Measurements from ENCODE around the gene MYL10.
"Not testable (repeated sequence)": the region's sequence is repeated elsewhere in the genome, so short reads cannot be mapped to it uniquely, and the experiment has no call there.

Gene MYL10

DNA sequence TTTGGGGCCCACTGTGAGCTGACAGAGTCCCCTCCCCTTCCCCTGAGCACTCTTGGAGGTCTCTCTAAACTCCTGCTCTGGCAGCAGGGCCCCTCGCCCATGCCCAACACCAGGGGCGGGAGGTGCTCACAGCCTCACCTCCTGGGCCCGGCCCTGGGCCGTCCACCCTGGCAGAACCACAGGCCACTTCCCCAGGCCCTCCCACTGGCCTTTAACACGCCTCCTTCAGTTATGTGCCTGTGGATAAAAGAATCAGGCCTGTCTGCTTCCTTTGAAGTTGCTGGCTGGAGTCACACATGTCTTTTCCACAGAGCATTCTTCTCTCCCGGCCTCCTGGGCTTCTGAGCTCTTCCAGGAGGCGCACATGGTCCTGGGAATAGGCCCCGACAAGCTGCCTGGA lies 10.2 kb downstream of the MYL10 start:
- no peak for DNase-seq (ENCODE audit: low read depth in 2 of 2)

DNA sequence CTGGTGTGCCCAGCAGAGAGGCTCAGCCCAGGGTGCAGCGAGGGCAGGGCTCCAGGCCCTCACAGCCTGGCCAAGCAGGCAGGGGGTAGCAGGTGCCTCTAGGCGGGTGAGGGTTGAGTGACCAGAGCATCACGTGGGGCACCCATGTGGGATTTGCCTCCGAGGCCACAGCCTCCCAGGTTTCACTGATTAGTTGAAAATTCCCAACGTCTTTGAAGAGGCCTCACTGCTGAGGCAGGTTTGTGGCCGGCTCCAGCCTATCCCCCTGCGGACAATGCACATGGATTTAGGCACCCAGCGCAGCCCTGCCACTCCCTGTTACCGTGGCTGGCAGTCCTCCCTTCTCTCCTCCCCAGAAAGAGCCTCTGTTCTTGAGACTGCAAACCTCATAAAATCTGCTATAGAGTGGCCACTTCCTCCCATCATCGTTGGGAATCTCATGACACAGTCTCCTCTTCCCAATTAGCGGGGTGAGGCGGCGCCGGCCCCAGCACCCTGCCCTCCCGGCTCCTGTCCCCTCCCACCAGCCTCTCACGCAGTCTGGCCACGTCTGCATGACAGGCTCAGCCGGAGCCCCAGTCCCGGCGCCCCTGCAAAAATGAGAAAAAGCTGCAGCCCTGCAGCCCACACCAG lies 10.8 kb downstream of the MYL10 start:
- no peak for DNase-seq (ENCODE audit: low read depth in 2 of 2)

GRCh38 chr7:101617451-101618206 lies 11.5 kb downstream of the MYL10 start:
- no peak for DNase-seq (ENCODE audit: low read depth in 2 of 2)

GRCh38 chr7:101615446-101615845 lies 13.7 kb downstream of the MYL10 start:
- DNase-seq (ENCODE audit: low read depth in 2 of 2): no peak

DNA sequence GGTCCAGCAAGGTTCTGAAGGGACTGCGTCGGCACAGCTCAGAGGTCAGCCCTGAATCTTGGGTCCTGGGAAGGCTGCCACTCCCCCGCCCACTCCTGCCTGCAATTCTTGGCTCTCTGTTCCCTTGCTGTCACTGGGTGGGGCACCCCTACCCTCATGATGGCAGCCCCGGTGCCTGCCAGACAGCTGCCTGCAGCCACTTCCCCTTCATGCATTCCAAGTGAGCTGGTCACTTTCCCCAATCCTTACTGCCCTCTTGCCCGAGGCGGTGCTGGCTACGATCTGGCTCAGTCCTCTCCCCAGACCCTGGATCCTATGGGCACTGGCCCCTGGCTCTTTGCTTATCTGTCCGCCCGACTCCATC lies 14.2 kb downstream of the MYL10 start:
- DNase-seq (ENCODE audit: low read depth in 2 of 2): no peak

DNA sequence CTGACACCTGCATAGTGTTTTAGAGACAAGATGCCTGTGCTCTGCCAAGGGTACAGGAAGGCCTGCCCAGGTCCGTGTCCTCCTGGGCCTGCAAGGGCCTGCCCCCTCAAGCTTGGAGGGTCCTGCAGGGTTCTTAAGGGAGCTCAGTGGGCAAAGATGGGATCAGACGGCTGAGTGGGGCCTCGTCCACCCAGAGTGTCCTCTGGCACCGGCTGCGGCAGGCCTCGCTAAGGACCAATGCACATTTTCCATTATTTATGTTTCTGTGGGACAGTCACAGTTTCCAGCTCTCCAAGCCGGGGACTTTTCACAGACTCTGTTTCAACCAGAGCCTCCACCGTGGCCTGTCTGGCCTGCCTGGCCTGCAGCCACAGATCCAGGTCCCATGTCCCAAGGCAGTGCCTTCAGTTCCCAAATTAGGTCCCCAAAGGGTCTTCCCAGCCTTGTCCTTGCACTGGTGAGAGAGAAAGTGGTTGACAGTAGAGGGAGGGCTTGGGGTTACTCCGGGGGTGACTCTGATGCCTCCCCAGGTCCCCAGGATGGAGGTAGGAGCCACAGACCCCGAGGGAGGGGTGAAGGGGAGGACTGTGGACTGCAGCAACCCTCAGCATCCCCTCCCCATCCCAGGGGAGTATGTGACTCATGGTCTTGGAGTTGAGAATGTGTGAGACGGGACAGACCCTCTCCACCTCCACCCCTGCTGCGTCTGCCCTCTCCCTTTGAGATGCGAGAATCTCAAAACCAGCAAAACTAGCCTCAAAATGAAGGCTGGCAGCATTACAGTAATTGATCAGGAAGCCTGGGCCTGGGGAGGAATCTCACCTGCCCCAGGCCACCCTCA lies 14.8 kb downstream of the MYL10 start:
- DNase-seq (ENCODE audit: low read depth in 2 of 2): no peak

GRCh38 chr7:101612885-101613515 lies 16.1 kb downstream of the MYL10 start:
- no peak for DNase-seq (ENCODE audit: low read depth in 2 of 2)

DNA sequence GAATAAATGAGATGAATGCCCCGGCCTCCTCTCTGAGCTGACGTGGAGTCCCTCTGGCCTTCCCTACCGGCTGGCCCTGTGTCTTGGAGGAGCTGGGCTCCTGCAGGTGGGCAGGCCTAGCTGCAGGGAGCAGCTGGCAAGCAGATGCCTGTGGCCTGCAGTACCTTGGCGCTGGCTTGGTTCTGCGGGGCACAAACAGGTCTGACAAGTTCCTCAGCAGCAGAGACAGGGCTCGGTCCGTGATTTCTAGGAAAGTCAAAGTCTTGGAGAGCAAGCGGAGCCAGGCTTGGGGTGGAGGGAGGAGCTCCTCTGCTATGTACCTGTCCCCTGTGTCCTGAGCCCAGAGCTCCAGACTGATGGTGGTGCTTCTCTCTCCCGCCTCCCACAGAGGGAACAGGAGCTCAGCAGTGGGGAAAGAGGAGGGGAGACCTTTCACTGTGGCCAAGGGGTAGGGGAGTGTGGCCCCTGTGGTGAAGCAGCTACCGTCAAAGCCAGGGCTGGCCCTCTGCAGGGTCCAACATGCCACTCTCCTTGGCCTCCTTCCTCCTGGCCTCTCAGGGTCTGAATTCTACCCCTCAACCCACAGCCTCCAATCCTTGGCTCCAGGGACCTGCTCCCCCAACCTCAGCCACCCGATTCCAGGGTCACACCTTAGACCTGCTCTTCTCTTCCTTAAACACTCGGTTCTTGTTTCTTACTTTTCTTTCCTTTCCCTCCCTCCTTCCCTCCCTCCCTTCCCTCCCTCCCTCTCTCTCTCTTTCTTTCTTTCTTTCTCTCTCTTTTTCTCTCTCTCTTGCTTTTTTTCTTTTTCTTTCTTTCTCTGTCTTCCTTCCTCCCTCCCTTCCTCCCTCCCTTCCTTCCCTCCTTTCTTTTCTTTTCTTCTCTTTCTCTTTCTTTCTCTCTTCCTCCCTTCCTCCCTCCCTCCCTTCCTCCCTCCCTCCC lies 20.1 kb downstream of the MYL10 start:
- no peak for DNase-seq (ENCODE audit: low read depth in 2 of 2)

- no peak for DNase-seq (ENCODE audit: low read depth in 2 of 2)
Measured at GRCh38 chr7:101606498-101606923, 22.6 kb downstream of the MYL10 start.

- DNase-seq (ENCODE audit: low read depth in 2 of 2): no peak
Measured at GRCh38 chr7:101605611-101606497, 23.2 kb downstream of the MYL10 start.

GRCh38 chr7:101604934-101605332 lies 24.2 kb downstream of the MYL10 start:
- not testable (repeated sequence) for DNase-seq (ENCODE audit: low read depth in 2 of 2)

DNA sequence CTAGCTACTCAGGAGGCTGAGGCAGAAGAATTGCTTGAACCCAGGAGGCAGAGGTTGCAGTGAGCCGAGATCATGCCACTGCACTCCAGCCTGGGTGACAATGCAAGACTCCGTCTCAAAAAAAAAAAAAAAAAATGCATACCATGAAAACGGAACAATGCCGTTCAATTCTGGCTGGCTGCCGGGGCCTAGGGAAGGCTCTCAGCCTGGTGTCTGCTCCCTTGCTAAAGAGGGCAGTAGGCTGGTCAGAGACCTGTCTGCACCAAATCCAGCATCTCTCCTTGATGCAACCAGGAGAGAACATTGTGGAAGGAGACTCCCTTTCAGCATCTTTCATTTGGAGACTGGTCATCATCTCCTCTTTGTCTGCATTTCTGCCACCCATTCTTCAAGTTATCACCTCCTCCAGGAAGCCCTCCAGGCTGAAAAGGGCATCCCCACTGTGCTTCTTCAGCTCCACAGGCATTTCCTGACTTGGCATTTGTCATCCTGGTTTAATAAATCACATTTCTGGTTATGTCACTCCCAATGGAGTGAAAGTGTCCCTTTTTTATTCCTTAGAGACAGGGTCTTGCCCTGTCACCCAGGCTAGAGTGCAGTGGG lies 24.7 kb downstream of the MYL10 start:
- DNase-seq (ENCODE audit: low read depth in 2 of 2): no peak

DNA sequence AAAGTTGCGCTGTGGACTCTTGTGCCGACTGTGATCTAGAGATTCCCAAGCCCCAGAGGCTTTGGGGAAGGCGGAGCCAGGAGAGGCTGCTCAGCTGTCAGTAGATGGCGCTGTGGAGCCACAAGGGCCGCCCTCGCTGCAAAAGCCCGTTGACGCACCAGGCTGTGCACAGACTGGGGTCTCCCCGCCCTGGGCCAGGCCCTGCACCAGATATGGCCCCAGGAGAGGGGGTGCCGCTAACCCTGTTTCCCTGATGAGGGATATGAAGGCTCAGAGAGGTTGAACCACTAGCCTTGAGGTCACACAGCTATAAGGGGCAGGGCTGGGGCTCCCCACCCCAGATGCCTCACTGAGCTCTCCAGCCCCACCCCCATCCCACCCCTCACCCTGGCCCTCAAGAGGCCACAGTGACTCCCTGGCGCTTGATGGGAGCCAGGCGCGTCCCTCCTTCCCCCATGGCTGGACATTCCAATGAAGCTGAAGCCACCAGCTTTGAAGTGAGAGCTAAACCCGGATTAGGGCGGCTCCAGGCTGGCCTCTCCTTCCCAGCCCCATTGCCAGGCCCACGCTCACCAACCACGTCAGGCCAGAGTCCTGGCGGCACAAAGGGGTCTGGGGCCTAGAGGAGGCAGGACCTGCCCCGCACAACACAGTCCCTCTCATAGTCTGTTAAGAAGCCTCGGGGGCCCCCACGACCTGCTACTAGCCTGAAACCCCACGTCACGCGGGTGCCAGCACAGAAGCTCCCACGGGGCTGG lies 26.4 kb downstream of the MYL10 start:
- peak; percentile 60 to 74 for DNase-seq (ENCODE audit: low read depth in 2 of 2)

DNA sequence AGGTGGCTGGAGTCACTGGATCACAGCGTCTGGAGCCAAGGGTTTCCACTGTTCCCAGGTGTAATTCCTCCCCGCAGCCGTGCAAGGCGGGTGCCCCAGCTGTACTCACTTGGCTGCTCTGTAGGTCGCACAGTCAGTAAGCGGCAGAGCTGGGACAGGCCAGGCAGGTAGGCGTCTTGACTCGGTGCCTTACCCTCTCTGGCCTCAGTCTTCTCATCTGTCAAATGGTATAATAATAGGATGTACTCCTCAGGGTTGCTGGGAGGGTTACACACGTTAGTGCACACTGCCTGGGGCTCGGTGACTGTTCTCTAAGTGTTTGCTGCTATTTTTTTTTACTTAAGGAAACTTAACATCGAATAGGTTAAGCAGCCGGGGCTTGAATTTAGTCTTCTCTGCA lies 27.0 kb downstream of the MYL10 start:
- no peak for DNase-seq (ENCODE audit: low read depth in 2 of 2)

DNA sequence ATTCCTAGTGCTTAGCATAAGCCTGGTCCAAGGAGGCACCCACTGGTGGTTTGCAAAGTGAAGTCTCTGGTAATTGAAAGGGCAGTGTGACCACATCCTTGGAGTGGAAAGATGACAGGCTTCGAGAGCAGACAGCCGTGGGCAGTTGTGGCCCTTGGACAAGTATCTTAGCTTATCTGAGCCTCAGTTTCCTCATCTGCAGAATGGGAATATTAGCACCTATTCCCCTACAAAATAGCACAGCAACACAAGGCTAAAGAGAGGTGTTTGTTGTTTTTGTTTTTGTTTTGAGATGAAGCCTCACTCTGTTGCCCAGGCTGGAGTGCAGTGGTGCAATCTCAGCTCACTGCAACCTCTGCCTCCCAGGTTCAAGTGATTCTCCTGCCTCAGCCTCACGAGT lies 29.3 kb downstream of the MYL10 start:
- no peak for DNase-seq (ENCODE audit: low read depth in 2 of 2)

DNA sequence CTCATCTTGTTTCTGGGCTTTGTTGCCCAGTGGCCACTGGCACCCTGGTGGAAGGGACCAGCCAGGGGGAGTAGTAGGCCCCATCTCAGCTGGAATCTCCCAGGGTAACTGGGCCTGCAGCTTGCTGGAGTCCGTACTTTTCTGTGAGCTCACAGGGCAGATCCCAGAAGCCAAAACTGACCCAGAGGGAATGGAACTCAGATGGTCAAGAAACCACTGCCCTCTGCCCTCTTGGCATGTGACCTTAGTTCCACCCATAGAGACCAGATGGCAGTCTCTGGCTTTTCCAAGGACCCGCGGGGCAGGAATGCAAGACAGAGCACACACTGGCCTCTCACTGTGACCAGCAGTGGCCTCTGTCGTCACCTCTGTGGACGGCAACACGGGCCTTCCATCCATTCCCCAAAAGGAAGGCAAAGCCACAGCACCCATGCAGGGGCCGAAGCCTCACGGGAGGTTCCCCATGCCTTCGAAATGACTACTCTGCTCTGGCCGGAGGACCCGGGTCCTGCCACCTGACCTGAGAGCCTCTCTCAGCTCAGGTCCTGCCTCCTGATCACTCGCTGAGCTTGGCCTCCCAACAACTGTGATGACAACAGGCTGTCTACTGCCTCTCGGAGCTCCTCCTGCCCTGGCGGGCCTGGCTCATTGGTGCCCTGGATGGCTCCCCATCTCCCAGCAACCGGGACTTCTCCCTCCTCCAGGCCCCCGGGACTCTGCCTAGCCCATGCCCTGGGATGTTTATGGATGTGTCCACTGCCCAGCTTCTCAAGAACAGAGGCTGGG lies 29.9 kb downstream of the MYL10 start:
- DNase-seq (ENCODE audit: low read depth in 2 of 2): no peak

GRCh38 chr7:101598422-101598985 lies 30.6 kb downstream of the MYL10 start:
- no peak for DNase-seq (ENCODE audit: low read depth in 2 of 2)

DNA sequence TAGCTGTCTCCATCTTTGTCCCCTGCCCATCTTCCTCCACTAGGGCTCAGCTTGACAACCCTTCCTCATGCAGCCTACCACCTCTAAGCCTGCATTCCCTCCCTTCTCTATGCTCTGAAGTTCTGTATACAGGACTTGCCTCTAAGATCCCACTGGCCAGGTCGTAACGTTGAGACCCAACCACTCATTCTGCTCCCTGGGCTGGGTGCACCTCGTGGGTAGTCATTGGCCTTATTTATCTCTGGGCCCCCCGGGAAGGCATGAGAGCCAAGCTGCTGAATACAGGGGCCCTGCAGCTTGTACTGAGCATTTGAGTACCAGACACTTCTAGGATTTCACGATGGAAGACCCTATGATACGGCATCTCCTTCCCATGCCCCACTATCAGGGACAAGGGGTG lies 31.2 kb downstream of the MYL10 start:
- DNase-seq (ENCODE audit: low read depth in 2 of 2): no peak

Data from activated CD4-positive, alpha-beta T cell treated with anti-CD3 and anti-CD28 coated beads for 24 hours (primary cell).